ENCODE data around the gene MLLT3.

DNA sequence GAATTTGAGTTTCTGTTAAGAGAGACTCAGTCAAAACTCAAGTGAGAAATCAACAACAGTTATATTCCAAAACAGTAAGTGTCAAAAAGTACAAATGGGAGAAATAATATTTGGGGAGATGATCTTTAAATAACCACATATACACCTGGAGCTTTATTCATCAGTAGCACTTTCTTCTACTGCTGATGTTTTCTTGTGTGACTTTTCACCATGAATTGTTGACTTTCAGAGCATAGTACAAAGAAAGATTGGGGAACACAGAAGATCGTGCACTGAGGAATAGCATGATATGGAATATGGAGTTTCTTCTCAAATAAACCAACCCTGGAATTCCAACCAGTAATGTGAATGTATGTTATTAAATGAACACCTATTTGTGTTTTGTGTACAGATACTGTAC, 130.7 kb downstream of the MLLT3 start:
- TF ChIP-seq CTCF (IDR thresholded peaks at IDR 0.05) (no peak), POLR2A (IDR thresholded peaks at IDR 0.05) (no peak)
